Natural killer cell (primary cell): ENCODE measurements around the gene NRBF2. TPM values are rescaled to one million over a fixed set of nuclear protein-coding genes. Genes with fewer than 3 reads are reported as not detected.

ENCODE experiments used
- ATAC-seq, 3 donors: fragments of 150-1000 bp in 2 of 3; fragments of 200-7000 bp in 1 of 3; cut with Tn5 transposase; 1 replicate in 1 of 3; 2 replicates in 2 of 3; pipeline ENCODE4 v1.10.0; 2021; ENCODE audit warnings: mild to moderate bottlenecking in 2 of 3, moderate library complexity in 2 of 3
- DNase-seq, 2 donors: peaks; one replicate each; pipeline versions ENCODE4 v3.0.0 to v3.0.0-alpha.2; 2013 to 2021; ENCODE audit warnings: mixed read lengths in 1 of 2
- H3K27ac ChIP-seq: one replicate; pipeline ENCODE4 v1.5.1; 2013; ENCODE audit warnings: mild to moderate bottlenecking, low read length
- H3K27me3 ChIP-seq: one replicate; pipeline ENCODE4 v1.6.1; 2013; ENCODE audit warnings: low read length; ENCODE audit not compliant: control insufficient read depth, insufficient read depth
- H3K36me3 ChIP-seq: one replicate; pipeline ENCODE4 v1.6.1; 2013; ENCODE audit warnings: low read length; ENCODE audit not compliant: control insufficient read depth, insufficient read depth
- H3K4me1 ChIP-seq: one replicate; pipeline ENCODE4 v1.6.1; 2013; ENCODE audit warnings: low read length; ENCODE audit not compliant: control insufficient read depth, insufficient read depth
- H3K4me3 ChIP-seq: one replicate; pipeline ENCODE4 v1.5.1; 2013; ENCODE audit warnings: low read length
- H3K9me3 ChIP-seq: one replicate; pipeline ENCODE4 v1.6.1; 2013; ENCODE audit warnings: low read length; ENCODE audit not compliant: control insufficient read depth, insufficient read depth
- H3K27ac Mint-ChIP-seq, 2 donors: one replicate each; pipeline ENCODE4 v1.8.0; 2022; ENCODE audit warnings: mild to moderate bottlenecking in 2 of 2, mixed read lengths in 2 of 2, moderate library complexity in 1 of 2
- H3K27me3 Mint-ChIP-seq, 2 donors: one replicate each; pipeline ENCODE4 v1.8.0; 2022; ENCODE audit warnings: low read depth in 2 of 2, mixed read lengths in 2 of 2
- H3K36me3 Mint-ChIP-seq: one replicate; pipeline ENCODE4 v1.8.0; 2022; ENCODE audit warnings: mixed read lengths
- H3K4me1 Mint-ChIP-seq, 2 donors: one replicate each; pipeline ENCODE4 v1.8.0; 2022; ENCODE audit warnings: mixed read lengths in 2 of 2
- H3K4me3 Mint-ChIP-seq: one replicate; pipeline ENCODE4 v1.8.0; 2022; ENCODE audit warnings: mild to moderate bottlenecking, moderate library complexity, mixed read lengths
- H3K9me3 Mint-ChIP-seq, 2 donors: one replicate each; pipeline ENCODE4 v1.8.0; 2022; ENCODE audit warnings: mixed read lengths in 2 of 2
- WGBS: methylation state at CpG from one replicate; pipeline ENCODE4 v1.1.7; 2013; ENCODE audit warnings: missing lambda C conversion rate; ENCODE audit not compliant: insufficient coverage; 5-methylcytosine and 5-hydroxymethylcytosine counted together
- intact Hi-C: fragments of 100-400 bp; cut with micrococcal nuclease; formaldehyde crosslinking; loops from one replicate; pipeline ENCODE4 v1.14.2; 2022
- total RNA-seq, 4 donors: library from RNA; stranded (reverse); fragments of 120-200 nt in 1 of 4; gene quantifications; one replicate each; pipeline versions ENCODE4 v1.2.3 to v1.2.4, GENCODE V29; 2013 to 2022
- TF ChIP-seq, protein P1 (sequence below): fragments of 200-600 bp; IDR thresholded peaks from one replicate; pipeline ENCODE4 v1.8.0; 2022; ENCODE audit warnings: antibody characterized with exemption

NRBF2 gene
- total RNA-seq, 3 donors from 2014 or later (not counting 1 experiment from before 2014, with no cell fraction given): 17.7 to 21.3 (median 18.2) TPM

- Histone ChIP-seq H3K4me3 (no peak overlapping the region), H3K36me3 (peaks cover 34% of the 10 kb centered on the region), H3K9me3 (no peaks in the 10 kb centered on the region), H3K27ac (no peak overlapping the region), H3K27me3 (no peaks in the 10 kb centered on the region), H3K4me1 (no peaks in the 10 kb centered on the region)
- ATAC-seq (no peak), DNase-seq (no peak)
- intact Hi-C loops: loop anchor here (5.0 kb wide), 1 partner anchor 544 kb away; no protein-coding TSS in a partner anchor
- Mint-ChIP-seq H3K4me3 (no peak overlapping the region), H3K27me3 (no peaks in the 10 kb centered on the region), H3K4me1 (peaks cover 6 to 15% of the 10 kb centered on the region in 2 donors), H3K9me3 (no peaks in the 10 kb centered on the region), H3K36me3 (peaks cover 1% of the 10 kb centered on the region), H3K27ac (no peak overlapping the region)
- WGBS: 100% methylated on average over 1 of the region's 2 CpGs
- TF ChIP-seq, protein P1, sequence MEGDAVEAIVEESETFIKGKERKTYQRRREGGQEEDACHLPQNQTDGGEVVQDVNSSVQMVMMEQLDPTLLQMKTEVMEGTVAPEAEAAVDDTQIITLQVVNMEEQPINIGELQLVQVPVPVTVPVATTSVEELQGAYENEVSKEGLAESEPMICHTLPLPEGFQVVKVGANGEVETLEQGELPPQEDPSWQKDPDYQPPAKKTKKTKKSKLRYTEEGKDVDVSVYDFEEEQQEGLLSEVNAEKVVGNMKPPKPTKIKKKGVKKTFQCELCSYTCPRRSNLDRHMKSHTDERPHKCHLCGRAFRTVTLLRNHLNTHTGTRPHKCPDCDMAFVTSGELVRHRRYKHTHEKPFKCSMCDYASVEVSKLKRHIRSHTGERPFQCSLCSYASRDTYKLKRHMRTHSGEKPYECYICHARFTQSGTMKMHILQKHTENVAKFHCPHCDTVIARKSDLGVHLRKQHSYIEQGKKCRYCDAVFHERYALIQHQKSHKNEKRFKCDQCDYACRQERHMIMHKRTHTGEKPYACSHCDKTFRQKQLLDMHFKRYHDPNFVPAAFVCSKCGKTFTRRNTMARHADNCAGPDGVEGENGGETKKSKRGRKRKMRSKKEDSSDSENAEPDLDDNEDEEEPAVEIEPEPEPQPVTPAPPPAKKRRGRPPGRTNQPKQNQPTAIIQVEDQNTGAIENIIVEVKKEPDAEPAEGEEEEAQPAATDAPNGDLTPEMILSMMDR: no peak
Measured at GRCh38 chr10:63156236-63156635, 23.1 kb downstream of the NRBF2 start.

DNA sequence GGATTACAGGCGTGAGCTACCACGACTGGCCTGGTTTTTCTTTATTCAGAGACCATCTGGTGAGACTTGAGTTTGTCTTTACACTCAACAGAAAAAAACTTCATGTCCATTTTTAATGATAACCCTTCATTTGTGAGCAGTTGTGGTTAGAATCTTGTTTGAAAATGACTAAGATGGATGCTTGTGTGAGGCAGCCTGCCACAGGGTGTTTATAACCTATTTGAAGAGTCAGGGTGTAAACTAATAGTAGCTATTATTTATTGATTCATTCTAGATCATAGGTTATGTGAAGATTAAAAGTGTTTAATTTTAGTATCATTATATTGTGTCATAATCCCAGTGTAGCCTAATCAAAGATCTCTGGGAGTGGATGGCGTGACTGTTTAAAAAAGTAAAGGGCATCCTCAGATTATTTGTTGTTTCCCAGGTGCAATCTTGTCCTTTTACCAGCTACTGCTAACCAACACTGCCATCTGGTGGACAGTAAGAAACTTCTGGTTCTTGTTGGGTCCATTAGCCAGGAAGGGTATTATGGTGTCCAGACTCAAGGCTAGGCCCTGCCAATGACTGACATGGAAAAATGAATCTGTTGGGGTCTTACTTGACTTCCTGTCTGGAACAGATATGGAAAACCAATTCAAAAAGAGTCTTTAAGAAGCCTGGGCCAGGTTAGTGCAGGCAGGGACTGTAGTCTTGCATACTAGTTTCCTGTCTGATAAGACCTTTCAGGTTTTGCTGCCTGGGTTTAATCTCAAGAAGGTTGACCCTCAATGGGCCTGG is 24.9 kb downstream of the NRBF2 start:
- WGBS: 81% methylated on average over 3 of the region's 3 CpGs
- H3K9me3 Mint-ChIP-seq: no peaks in the 10 kb centered on the region
- Histone ChIP-seq H3K27me3 (no peaks in the 10 kb centered on the region), H3K36me3 (peaks cover 22% of the 10 kb centered on the region), H3K4me3 (no peak overlapping the region), H3K9me3 (no peaks in the 10 kb centered on the region), H3K27ac (no peak overlapping the region), H3K4me1 (no peaks in the 10 kb centered on the region)
- no peaks in the 10 kb centered on the region for H3K27me3 Mint-ChIP-seq
- DNase-seq (peak in 1 of 2 donors; percentile 92), ATAC-seq (peak; percentile 75 to 86 (median 78))
- peaks cover 12 to 22% of the 10 kb centered on the region in 2 donors for H3K4me1 Mint-ChIP-seq
- TF ChIP-seq, protein P1: peak; percentile 82
- intact Hi-C loops: loop anchor here (1.0 to 5.0 kb wide), 6 partner anchors 74 to 721 kb away; no protein-coding TSS in a partner anchor
- H3K27ac Mint-ChIP-seq: no peak overlapping the region
- no peaks in the 10 kb centered on the region for H3K36me3 Mint-ChIP-seq
- H3K4me3 Mint-ChIP-seq: no peak overlapping the region

DNA sequence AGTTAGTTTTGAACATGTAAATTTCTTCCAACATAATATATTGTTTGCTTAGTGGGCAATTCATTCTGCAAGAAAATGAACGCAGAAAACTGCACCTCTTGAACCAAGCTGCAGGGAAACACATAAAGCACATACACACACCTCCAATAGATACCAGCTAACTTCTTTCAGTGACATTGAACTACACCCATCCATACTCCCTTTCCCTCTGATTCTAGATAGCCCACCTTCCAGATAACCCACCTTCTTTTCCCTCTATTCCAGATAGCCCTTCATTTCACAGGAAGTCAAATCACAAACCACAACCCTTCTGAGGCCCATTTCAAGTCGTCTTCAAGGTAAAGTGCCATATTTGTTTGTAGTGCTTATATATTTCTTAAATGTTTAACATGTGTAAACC is 28.5 kb downstream of the NRBF2 start:
- no peaks in the 10 kb centered on the region for H3K27me3 ChIP-seq
- H3K4me1 Mint-ChIP-seq: peaks cover 17 to 22% of the 10 kb centered on the region in 2 donors
- H3K27me3 Mint-ChIP-seq: no peaks in the 10 kb centered on the region
- H3K36me3 Mint-ChIP-seq: no peaks in the 10 kb centered on the region
- no peak overlapping the region for H3K4me3 ChIP-seq
- H3K9me3 ChIP-seq: no peaks in the 10 kb centered on the region
- WGBS: 76% methylated on average over 1 of the region's 2 CpGs
- intact Hi-C loops: no loop called here
- no peak for ATAC-seq
- H3K27ac ChIP-seq: no peak overlapping the region
- H3K4me3 Mint-ChIP-seq: no peak overlapping the region
- H3K36me3 ChIP-seq: peaks cover 4% of the 10 kb centered on the region
- H3K4me1 ChIP-seq: no peaks in the 10 kb centered on the region
- DNase-seq: no peak
- peak overlapping the region; percentile 3 to 51 for H3K27ac Mint-ChIP-seq
- TF ChIP-seq, protein P1: no peak
- H3K9me3 Mint-ChIP-seq: no peaks in the 10 kb centered on the region
